Globus pallidus (tissue), 1 donor: ENCODE data around the gene EIF1B.
A peak's percentile ranks its signal among the peaks of the same experiment; 100 is the strongest.
"Not testable (repeated sequence)": the region's sequence is repeated elsewhere in the genome, so short reads cannot be mapped to it uniquely, and the experiment has no call there.

Experiments
- DNase-seq: peaks from one replicate; pipeline ENCODE4 v3.0.0-alpha.2; 2015; ENCODE audit warnings: low spot score

The EIF1B gene

DNA sequence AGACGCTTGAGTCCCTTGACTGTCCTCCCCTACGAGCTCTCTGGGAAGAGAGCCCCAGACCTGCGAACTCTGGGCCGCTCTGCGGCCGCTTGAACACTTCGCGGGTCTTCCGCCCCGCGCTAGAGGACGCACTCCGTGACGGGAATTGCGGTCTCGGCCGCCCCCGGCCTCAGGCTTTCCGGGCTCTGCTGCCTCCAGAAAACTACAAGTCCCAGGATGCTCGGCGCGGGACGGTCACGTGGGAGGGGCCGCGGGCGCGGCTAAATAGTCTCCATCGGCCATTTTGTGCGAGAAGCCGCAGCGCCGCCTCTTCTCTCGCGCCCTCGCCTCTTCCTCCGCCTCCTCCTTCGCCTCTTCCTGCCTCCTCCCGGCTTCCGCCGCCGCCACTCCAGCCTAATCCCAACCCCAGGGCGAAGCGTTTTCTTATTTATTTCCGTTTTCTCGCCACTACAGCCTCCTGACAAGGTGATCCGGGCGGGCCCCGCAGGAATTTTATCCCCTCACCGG, at the start of gene EIF1B:
Gene EIF1B, plus strand, starts transcription at position 290 of the 507 bp plus-strand sequence. CDS start 235 bp downstream, outside the sequence.
- DNase-seq = peak; percentile 97

DNA sequence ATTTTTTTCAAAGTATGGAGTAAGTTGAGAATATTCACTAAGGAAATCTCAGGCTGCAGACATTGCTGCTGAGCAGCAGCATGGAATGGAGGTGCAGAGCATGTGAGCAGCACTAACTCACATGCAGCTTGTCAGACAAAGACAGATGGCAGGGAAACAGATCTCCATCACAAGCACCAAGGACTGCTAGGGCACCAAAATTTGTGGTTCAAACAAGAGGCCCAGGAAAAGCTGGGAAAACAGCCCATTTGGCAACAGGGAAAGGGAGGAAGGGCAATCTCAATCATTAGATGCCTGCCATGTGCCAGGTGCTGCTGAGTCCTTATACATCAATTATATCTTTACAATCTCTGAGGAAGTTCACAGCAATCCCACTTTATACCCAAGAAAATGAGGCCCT, 47.2 kb upstream of the EIF1B start:
- no peak for DNase-seq

DNA sequence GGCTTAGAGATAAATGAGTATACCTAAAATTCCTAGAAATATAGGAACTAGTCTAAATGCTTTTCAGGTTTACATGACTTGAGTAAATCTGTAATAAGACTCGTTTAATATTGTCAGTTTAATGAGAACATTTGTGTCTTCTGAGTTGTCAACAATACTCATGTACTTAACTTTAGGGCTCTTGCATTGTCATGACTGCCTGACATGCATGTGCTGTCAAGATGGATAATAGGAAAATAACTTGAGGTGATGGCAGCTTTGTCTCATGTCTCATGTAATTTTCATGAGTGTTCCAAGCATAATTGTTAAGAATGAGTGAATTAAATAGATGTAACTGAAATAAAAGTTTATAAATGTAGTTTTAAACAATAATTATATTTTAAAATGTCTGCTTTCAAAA, 45.1 kb upstream of the EIF1B start:
- DNase-seq = no peak

DNA sequence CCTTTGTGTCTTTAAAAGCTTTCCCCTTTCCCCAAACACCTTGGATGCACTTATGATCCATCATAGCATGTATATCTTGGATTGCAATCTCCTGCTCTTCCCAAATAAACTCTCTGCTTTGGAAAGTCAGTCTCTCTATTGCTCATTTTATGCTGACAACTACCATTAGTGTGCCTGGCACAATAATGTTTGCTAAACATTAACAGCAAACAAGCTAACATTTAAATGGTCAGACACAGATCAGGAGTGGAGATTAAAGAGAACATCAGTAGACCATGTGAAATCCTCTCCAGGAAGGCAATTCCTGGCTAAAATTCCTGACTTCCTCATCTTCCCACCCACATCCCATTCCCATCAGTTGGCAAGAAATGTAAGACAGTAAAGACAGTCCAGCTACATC, 44.3 kb upstream of the EIF1B start:
- DNase-seq = no peak

DNA sequence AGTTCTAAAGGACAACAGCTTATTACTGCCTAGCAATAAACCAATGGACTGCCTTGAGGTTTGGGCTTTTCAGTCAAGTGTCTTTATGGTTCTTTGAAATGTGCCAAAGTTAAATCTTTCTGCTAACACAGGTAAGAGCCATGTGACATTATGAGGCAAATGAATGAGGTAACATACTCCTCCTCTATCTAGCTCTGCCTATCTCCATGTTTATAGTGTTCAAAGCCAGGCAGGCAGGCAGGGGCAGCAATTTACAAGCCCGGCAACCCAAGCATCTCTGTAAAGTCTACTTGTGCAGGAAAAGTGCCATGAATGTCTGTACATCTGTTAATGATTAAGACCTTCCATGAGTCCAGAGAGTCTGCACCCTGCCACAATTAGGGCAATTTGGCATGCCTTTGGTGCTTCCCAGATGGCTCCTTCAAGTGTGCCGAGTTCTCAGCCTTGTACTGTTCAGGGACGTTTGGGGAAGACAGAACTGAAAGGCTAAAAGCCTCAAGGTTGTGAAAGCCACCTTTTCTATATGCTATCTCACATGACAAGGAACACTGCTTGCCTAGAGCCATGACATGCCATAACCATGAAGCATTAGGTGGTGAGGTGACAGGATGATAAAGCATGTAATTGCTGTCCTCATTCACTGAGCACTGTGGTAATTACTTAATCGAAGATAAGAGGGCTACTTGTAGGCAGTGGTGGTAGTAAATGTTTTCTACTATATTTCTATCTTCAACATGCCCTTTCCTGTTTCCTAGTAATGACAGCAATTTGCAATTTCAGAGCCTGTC, 41.4 kb upstream of the EIF1B start:
- no peak for DNase-seq

DNA sequence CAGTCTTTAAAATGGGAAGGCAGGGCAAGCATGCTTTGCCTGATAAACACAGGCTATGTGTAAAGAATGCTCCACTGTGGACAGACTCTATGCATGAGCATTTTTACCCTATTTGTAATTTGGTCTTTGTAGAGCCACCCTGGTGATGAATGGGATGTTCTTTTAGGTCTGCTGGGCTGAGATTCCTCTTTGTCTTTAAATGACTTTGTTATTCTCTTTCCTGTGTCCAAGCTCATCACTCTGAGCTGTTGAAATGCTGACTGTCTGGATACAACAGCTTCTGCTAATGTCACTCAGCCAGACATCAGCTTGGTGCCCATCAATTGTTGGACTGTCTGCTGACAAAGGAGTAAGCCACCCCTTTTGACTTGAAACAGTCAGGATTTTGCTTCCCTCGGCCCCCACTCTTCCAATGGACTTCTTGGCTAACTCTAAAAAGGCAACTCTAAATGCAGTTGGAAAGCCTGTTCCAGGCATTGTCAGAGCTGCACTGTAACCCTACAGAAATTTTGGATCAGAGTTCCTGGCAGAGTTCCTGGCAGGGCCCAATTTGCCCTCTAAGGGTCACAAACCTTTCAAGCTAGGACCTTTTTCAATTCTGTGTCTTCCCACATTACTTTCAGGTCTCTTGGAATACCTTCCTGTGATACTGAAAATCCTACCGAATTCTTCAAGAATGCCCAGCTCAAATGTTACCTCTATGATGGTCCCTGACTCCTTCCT, 40.5 kb upstream of the EIF1B start:
- peak; percentile 75 for DNase-seq

DNA sequence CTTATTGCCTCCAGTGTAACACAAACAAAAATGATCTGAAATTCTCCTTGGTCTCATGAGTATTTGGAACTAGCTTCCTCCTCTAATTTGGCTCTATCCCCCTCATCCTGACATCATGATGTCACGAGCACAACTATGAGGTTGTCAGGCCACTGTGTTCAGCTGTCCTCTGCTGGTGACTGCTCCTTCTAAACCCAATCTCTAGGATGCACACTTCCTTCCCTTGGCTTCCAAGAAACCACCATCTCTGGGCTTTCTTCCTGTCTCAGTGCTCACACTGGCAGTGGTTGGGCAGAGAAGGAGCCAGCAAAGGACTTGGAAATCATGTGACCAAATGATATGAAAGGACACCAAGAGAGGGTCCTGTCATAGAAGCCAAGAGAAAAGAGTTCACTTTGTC, 30.7 kb upstream of the EIF1B start:
- DNase-seq = no peak

DNA sequence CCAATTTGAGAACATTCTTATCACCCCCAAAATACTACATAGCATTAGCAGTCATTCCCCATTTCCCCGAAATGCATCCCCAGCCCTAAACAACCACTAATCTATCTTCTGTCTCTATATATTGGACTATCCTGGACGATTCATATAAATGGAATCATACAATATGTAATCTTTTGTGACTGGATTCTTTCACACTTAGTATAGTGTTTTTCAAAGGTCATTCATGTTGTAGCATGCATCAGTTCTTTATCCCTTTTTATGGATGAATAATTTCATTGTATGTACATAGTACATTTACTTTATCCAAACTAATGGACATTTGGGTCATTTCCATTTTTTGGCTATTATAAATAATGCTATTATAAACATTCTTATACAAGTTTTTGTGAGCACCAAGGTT, 27.5 kb upstream of the EIF1B start:
- DNase-seq = no peak

DNA sequence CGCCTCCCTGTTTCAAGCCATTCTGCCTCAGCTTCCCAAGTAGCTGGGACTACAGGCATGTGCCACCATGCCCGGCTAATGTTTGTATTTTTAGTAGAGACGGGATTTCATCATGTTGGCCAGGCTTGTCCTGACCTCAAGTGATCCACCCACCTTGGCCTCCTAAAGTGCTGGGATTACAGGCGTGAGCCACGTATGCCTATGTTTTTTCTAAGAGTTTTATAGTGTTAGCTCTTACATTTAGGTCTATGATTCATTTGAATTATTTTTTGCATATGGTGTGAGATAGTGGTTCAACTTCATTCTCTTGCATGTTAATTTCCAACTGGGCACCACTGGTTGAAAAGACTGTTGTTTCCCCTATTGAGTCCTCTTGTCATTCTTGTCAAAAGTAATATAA, 26.4 kb upstream of the EIF1B start:
- DNase-seq = not testable (repeated sequence)

DNA sequence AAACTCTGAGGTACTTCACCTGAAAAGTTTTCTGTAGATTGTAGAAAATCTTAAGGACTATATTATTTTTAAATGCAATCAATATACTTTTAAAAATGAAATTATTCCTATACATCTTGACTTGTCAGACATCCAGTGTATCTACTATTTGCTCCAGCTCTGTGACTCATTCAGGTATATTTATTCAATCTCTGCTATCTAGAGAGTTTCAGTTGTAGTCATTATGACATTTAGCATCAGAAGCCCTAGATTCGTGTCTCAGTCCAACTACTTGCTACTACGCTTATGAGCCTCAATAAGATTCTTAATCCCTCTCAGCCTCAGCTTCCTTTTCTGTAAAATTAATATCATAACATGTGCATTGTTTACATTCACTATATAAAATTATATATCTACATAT, 22.3 kb upstream of the EIF1B start:
- no peak for DNase-seq

DNA sequence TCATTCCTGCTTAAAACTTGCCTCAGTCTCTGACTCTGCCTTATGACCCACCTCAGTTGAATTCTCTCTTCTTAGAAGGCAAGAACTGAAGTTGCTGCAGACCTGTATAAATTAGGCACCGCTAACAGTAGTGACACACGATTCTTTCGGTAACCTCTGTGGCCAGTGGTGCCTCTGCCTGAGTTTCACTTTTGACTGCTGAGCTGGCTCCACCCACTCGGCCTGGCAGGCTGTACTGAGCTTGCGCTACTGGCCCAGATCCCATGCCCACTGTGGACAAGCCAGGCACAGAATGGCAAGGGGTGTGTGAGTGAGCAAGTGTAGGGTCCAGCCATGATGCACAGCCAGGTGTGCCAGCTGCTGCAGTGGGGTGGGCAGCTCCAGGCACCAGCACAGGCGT, 19.1 kb upstream of the EIF1B start:
- no peak for DNase-seq

DNA sequence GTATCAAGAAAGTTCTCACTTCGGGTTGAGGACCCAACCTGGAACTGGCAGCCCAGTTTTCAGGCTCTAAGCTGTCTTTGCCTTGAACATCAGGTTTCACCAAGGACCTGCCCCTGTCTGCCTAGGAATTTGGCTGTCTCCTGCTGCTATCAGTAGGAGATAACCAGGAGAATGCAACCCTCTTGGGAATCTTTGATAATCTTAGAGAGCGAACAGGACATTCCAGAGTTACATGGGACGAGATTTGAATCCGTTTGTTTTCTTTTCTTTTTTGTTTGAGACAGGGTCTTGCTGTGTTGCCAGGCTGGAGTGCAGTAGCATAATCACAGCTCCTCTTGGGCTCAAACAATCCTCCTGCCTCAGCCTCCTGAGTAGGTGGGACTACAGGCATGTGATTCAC, 18.0 kb upstream of the EIF1B start:
- no peak for DNase-seq

DNA sequence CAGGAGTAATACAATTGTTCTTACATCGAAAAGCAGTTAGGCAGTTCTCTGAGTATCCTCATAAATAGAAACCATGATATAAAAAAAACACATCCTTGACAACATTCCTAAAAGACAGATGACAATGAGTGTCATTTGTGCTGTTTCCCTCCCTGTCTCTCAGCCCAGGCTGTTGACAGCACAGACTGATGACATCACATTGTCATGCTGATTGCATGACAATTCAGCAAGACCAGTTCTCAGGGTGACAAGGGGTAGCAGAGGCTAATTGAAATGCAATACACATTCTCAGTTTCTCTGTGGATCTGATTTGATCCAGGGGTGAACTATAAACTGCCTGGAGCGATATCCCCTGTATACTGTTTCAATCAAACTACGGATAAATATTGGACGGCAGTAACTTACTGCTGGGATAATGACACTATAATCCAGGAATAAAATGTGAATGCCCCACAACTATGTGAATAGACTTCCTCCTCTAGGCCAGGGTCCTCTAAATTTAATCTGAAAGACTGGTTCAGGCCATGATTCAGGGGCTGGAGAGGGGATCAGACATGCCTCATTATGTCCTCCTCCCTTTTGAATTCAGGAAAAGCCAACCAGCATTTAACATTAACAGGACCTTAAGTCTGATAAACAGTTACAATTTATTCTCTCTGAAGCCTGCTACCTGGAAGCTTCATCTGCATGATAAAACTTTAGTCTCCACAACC, 16.7 kb upstream of the EIF1B start:
- DNase-seq = peak; percentile 86

DNA sequence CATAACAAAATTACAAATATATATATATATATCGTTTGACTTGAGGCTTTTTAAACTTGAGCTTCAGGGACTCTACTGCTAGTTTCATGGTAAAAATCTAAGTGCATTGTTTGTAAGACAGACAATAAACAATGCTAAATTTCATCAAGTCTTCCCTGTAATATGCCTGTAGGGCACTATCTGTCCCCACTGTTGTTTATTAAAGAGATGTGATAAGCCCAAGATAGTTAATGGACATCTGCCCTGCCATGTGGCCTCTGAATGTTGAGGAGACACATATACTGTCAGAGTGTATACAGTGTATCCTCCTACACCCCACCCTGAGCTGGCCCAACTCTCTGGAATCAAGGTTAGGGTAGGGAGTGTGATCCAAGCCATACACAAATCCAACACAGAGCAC, 15.1 kb upstream of the EIF1B start:
- DNase-seq = no peak

DNA sequence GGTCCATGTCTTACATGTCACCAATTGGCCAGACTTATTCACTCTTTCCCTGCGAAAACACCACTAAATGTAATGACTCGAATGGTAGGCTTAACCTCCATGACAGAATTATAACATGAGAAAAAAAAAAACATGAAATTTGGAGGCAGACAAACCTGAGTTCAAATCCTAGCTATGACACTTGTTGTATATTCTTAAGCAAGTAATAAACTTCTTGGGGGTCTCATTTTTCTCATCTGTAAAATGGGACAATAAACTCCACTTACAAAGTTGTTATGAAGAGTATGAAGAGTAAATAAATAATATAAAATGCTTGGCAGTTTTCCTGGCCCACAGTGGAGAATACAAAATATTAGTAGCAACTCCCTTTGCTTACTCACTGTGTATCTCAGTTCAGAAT, 11.4 kb upstream of the EIF1B start:
- DNase-seq = no peak

DNA sequence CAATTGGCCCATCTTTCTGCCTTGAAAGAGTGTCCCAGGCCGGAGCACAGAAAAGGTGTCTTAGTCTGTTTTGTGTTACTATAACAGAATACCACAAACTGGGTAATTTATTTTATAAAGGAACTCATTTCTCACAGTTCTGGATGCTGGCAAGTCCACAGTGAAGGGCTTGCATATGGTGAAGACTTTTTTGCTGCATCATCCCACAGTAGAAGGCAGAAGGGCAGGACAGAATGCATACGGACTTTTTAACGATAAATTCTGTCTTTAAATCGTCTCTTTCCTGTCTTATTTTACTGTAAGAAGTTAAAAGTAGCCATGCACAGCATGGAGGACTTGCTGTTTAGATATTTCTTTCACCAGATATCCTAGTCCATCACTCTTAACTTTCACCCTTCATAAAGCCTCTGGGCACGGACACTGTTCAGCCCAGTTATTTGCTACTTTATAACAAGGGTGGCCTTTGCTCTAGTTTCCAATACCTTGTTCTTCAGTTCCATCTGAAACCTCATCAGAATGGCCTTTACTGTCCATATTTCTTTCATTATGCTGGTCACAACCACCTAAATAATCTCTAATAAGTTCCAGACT, 10.3 kb upstream of the EIF1B start:
- DNase-seq = no peak

DNA sequence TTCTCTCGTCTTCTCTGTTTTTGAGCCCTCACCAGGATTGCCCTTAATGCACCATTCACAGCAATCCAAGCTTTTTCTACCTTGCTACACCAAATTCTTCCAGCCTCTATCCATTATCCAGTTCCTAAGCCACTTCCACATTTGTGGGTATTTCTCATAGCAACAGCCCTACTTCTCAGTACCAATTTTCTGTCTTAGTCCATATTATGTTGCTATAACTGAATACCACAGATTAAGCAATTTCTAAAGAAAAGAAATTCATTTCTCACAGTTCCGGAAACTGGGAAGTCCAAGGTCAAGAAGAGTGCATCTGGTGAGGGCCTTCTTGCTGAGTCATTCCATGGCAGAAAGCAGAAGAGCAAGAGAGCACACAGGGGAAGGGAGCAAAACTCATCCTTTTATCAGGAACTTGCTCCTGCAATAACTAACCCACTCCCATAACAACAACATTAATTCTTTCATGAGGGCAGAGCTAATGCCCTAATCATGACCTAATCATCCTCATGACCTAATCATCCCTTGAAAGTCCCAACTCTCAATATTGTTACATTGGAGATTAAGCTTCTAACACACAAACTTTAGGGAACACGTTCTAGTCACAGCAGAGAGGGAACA, 9.7 kb upstream of the EIF1B start:
- DNase-seq = no peak

DNA sequence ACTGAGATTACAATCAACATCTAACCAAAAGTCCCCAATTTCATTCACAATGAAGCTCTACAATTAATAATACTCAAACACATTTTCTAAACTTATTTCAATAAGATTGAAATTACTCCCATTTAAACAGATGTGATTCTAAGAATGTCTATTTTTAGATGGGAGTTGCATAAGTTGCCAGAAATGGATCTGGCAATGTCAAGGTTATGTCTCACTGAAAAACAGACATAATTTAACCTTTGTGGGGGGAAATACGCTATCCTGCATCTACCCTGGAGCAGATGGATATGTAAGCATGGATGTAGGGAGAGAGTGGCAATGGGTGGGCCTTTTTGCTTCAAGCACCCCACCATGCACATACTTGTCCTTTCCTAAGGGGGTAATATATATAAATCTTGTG, 6.7 kb upstream of the EIF1B start:
- no peak for DNase-seq

DNA sequence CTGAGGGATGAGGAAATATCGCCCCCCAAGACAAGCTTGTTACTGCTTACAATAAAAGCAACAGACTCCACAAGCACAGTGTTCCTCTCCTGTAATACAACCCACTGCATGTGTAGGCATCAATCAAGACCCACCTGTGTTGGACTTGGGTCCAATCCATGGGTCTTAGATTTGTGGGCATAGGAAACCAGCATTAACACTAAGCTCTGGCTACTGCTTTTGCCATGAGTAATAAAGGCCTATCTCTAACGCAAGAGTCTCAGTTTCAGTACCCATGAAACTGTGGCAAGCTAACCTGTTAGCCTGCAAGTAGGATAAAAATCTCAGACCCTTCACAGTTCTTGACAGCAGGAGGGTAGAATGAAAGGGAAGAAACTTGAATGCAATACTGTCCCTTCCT, 5.2 kb upstream of the EIF1B start:
- DNase-seq = no peak

DNA sequence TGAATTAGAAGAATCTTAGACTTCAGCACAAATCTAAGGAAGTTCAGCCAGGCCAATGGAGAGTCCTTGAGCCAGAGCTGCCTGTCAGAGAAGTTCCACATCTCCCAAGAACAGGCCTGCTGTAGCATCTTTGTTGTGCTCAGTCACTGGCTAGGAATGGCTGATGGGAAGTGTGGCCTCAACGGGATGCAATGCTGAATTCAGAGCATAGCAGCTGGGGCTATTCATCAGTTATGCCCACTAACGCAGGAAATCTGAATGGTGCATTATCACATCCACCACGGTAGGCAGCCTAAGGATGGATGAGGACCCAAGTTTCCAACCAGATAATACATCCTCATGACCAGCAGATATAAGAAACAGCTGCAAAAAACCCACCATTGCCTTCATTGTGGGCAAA, 3.2 kb upstream of the EIF1B start:
- DNase-seq = no peak

DNA sequence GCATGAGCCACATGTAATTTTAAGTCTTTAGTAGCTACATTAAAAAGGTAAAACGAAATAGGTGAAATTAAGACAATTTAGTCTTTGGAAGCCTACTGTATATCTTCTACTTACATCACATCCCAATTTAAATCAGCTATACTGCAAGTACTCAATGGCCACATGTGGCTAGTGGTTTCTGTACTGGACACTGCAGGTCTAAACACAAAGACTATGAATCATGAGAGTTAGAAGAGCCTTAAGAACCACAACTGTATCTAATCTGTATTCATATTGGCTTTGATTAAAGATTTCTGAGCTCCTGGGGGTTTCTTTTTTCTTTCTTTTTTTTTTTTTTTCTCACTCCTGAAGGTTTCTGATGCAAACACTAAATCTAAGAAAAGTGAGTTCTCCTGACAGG, 2.3 kb upstream of the EIF1B start:
- DNase-seq = no peak
